ENCODE data around the gene NUDT3. TPM values are rescaled to one million over a fixed set of nuclear protein-coding genes. Genes with fewer than 3 reads are reported as not detected.

NUDT3 gene
- total RNA-seq, 2 donors from 2014 or later = 22.8 to 24.7 TPM

GRCh38 chr6:34284563-34285447 is 107.7 kb downstream of the NUDT3 start:
- H3K9me3 ChIP-seq (ENCODE audit: control insufficient read depth, low read length) = no peaks in the 10 kb centered on the region
- no peak overlapping the region for H3K4me3 ChIP-seq (ENCODE audit: low read length)
- H3K36me3 Mint-ChIP-seq (ENCODE audit: low read depth) = peaks cover 38% of the 10 kb centered on the region
- no peak overlapping the region for H3K27ac ChIP-seq (ENCODE audit: low read depth, low read length)
- H3K9ac ChIP-seq (ENCODE audit: extremely low read depth, low read length, poor library complexity, severe bottlenecking) = no peak overlapping the region
- H3K4me1 ChIP-seq (ENCODE audit: control insufficient read depth, insufficient read depth, low read length) = no peaks in the 10 kb centered on the region
- no peaks in the 10 kb centered on the region for H3K27me3 ChIP-seq (ENCODE audit: control insufficient read depth, insufficient read depth, low read length, poor library complexity, severe bottlenecking)
- no peak overlapping the region for H3K4me3 Mint-ChIP-seq
- TF ChIP-seq CTCF (conservative IDR thresholded peaks at IDR 0.05) = no peak
- peaks cover 57% of the 10 kb centered on the region for H3K36me3 ChIP-seq (ENCODE audit: control insufficient read depth, insufficient read depth, low read length)
- no peaks in the 10 kb centered on the region for H3K27me3 Mint-ChIP-seq (ENCODE audit: insufficient read depth)
- 95 to 100% methylated on average over 1 to 3 of the region's 4 CpGs for WGBS, 2 experiments (ENCODE audit: insufficient coverage in 1 of 2, insufficient read length in 1 of 2)
- no peaks in the 10 kb centered on the region for H3K9me3 Mint-ChIP-seq
- no peak for DNase-seq
- no peak overlapping the region for H3K27ac Mint-ChIP-seq
- H3K4me1 Mint-ChIP-seq = no peaks in the 10 kb centered on the region

DNA sequence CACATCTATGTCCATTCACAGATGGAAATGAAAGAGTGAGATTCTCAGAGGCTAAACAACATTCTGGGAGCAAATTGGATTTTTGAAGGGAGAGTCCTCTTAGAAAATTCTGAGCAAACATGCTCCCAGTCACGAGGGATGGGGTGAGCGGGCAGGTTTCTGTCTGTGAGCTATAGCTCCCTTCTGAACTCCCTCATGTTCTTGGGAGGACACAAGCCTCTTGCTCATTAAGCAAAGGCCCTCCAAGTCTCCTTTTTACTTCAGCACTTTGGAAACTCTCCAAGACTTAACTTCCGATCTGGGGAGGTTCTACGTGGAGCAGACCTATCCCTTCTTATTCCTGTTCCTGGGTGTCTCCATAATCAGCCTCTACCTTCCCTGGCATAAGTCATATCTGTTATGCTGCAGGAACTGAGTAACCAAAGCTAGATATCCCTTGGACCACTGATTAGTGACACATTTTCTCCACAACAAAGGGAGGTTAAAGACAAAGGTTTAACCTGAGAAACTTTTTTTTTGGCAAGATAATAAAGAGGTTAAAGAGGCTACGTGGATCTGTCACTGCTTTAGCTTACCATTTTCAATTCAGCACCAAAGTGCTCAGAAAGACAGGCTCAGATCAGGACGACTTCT is 110.7 kb downstream of the NUDT3 start:
- WGBS, 2 experiments (ENCODE audit: insufficient coverage in 1 of 2, insufficient read length in 1 of 2) = 87 to 92% methylated on average over 5 to 6 of the region's 6 CpGs
- no peaks in the 10 kb centered on the region for H3K27me3 Mint-ChIP-seq (ENCODE audit: insufficient read depth)
- H3K36me3 Mint-ChIP-seq (ENCODE audit: low read depth) = peaks cover 36% of the 10 kb centered on the region

GRCh38 chr6:34280216-34280615 is 112.3 kb downstream of the NUDT3 start:
- no peaks in the 10 kb centered on the region for H3K27me3 Mint-ChIP-seq (ENCODE audit: insufficient read depth)
- no peak for DNase-seq
- no peak overlapping the region for H3K27ac Mint-ChIP-seq
- Histone ChIP-seq H3K4me1 (ENCODE audit: control insufficient read depth, insufficient read depth, low read length) (no peaks in the 10 kb centered on the region), H3K9me3 (ENCODE audit: control insufficient read depth, low read length) (no peaks in the 10 kb centered on the region), H3K36me3 (ENCODE audit: control insufficient read depth, insufficient read depth, low read length) (peaks cover 33% of the 10 kb centered on the region), H3K4me3 (ENCODE audit: low read length) (no peak overlapping the region), H3K27ac (ENCODE audit: low read depth, low read length) (no peak overlapping the region), H3K27me3 (ENCODE audit: control insufficient read depth, insufficient read depth, low read length, poor library complexity, severe bottlenecking) (no peaks in the 10 kb centered on the region), H3K9ac (ENCODE audit: extremely low read depth, low read length, poor library complexity, severe bottlenecking) (no peak overlapping the region)
- H3K9me3 Mint-ChIP-seq = no peaks in the 10 kb centered on the region
- no peak overlapping the region for H3K4me3 Mint-ChIP-seq
- peaks cover 27% of the 10 kb centered on the region for H3K36me3 Mint-ChIP-seq (ENCODE audit: low read depth)
- 93 to 100% methylated on average over 1 to 4 of the region's 4 CpGs for WGBS, 2 experiments (ENCODE audit: insufficient coverage in 1 of 2, insufficient read length in 1 of 2)
- no peak for TF ChIP-seq CTCF (conservative IDR thresholded peaks at IDR 0.05)
- peaks cover 3% of the 10 kb centered on the region for H3K4me1 Mint-ChIP-seq

More for the DNA sequence above, 110.7 kb downstream of the NUDT3 start:
- Histone ChIP-seq H3K36me3 (ENCODE audit: control insufficient read depth, insufficient read depth, low read length) (peaks cover 44% of the 10 kb centered on the region), H3K9me3 (ENCODE audit: control insufficient read depth, low read length) (no peaks in the 10 kb centered on the region), H3K4me1 (ENCODE audit: control insufficient read depth, insufficient read depth, low read length) (no peaks in the 10 kb centered on the region), H3K27ac (ENCODE audit: low read depth, low read length) (no peak overlapping the region), H3K9ac (ENCODE audit: extremely low read depth, low read length, poor library complexity, severe bottlenecking) (no peak overlapping the region), H3K27me3 (ENCODE audit: control insufficient read depth, insufficient read depth, low read length, poor library complexity, severe bottlenecking) (no peaks in the 10 kb centered on the region), H3K4me3 (ENCODE audit: low read length) (no peak overlapping the region)
- no peaks in the 10 kb centered on the region for H3K4me1 Mint-ChIP-seq
- TF ChIP-seq CTCF (conservative IDR thresholded peaks at IDR 0.05) = no peak
- no peaks in the 10 kb centered on the region for H3K9me3 Mint-ChIP-seq
- no peak overlapping the region for H3K27ac Mint-ChIP-seq
- H3K4me3 Mint-ChIP-seq = no peak overlapping the region
- DNase-seq = no peak
